ENCODE results near the gene PPP3CB. TPM values are rescaled to one million over a fixed set of nuclear protein-coding genes. Genes with fewer than 3 reads are reported as not detected.

PPP3CB gene
- total RNA-seq, 1 donor from 2014 or later: 56.4 TPM

- Mint-ChIP-seq H3K4me1 (ENCODE audit: low read depth) (peaks cover 6% of the 10 kb centered on the region), H3K36me3 (ENCODE audit: insufficient read depth) (peaks cover 4% of the 10 kb centered on the region), H3K4me3 (ENCODE audit: low read depth) (no peak overlapping the region), H3K9me3 (ENCODE audit: low read depth) (no peaks in the 10 kb centered on the region), H3K27me3 (no peaks in the 10 kb centered on the region), H3K27ac (no peak overlapping the region)
- no peak for DNase-seq (ENCODE audit: low spot score, unreplicated experiment)
- TF ChIP-seq, protein P1, sequence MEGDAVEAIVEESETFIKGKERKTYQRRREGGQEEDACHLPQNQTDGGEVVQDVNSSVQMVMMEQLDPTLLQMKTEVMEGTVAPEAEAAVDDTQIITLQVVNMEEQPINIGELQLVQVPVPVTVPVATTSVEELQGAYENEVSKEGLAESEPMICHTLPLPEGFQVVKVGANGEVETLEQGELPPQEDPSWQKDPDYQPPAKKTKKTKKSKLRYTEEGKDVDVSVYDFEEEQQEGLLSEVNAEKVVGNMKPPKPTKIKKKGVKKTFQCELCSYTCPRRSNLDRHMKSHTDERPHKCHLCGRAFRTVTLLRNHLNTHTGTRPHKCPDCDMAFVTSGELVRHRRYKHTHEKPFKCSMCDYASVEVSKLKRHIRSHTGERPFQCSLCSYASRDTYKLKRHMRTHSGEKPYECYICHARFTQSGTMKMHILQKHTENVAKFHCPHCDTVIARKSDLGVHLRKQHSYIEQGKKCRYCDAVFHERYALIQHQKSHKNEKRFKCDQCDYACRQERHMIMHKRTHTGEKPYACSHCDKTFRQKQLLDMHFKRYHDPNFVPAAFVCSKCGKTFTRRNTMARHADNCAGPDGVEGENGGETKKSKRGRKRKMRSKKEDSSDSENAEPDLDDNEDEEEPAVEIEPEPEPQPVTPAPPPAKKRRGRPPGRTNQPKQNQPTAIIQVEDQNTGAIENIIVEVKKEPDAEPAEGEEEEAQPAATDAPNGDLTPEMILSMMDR (IDR thresholded peaks at IDR 0.05; ENCODE audit: unreplicated experiment): no peak
Measured at GRCh38 chr10:73439605-73440312, 56.1 kb downstream of the PPP3CB start.

DNA sequence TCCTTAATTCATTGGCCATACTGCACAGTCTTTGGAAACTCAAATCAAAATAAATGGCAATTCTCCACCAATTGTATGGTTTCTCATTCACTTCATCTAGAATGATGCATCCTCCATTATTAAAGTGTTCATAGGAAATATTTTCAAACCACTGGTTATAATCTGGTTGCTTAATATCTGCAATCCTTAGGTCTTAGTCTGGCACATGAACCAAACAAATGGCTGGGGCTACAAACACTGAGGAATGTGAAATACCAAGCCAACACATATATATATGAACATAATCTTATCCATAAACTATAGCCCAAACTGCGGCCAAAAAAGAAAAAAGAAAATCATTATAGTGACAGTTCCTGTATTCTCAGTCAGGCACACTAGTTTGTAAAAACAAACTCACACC is 56.8 kb downstream of the PPP3CB start:
- Mint-ChIP-seq H3K4me3 (ENCODE audit: low read depth) (no peak overlapping the region), H3K27me3 (no peaks in the 10 kb centered on the region), H3K4me1 (ENCODE audit: low read depth) (peaks cover 6% of the 10 kb centered on the region), H3K9me3 (ENCODE audit: low read depth) (no peaks in the 10 kb centered on the region), H3K27ac (no peak overlapping the region), H3K36me3 (ENCODE audit: insufficient read depth) (peaks cover 2% of the 10 kb centered on the region)
- no peak for DNase-seq (ENCODE audit: low spot score, unreplicated experiment)
- TF ChIP-seq, protein P1 (IDR thresholded peaks at IDR 0.05; ENCODE audit: unreplicated experiment): no peak

- Mint-ChIP-seq H3K27me3 (no peaks in the 10 kb centered on the region), H3K4me3 (ENCODE audit: low read depth) (no peak within 1 kb of the TSS), H3K36me3 (ENCODE audit: insufficient read depth) (peaks cover 6% of the 10 kb centered on the region), H3K9me3 (ENCODE audit: low read depth) (no peaks in the 10 kb centered on the region), H3K4me1 (ENCODE audit: low read depth) (peaks cover 19% of the 10 kb centered on the region), H3K27ac (peak within 1 kb of the TSS; percentile 81)
- TF ChIP-seq, protein P1 (IDR thresholded peaks at IDR 0.05; ENCODE audit: unreplicated experiment): no peak
- no peak for DNase-seq (ENCODE audit: low spot score, unreplicated experiment)
Measured at GRCh38 chr10:73433538-73433867, 62.3 kb downstream of the PPP3CB start, which contains the start of gene MSS51. Gene MSS51, minus strand, starts transcription at chr10:73433561. Its CDS starts 5,277 bp downstream, at chr10:73428284.

GRCh38 chr10:73432646-73433537 is 62.9 kb downstream of the PPP3CB start:
- Mint-ChIP-seq H3K36me3 (ENCODE audit: insufficient read depth) (peaks cover 6% of the 10 kb centered on the region), H3K9me3 (ENCODE audit: low read depth) (no peaks in the 10 kb centered on the region), H3K4me1 (ENCODE audit: low read depth) (peaks cover 19% of the 10 kb centered on the region), H3K27ac (no peak overlapping the region), H3K4me3 (ENCODE audit: low read depth) (no peak overlapping the region), H3K27me3 (no peaks in the 10 kb centered on the region)
- TF ChIP-seq, protein P1 (IDR thresholded peaks at IDR 0.05; ENCODE audit: unreplicated experiment): no peak
- DNase-seq (ENCODE audit: low spot score, unreplicated experiment): no peak

DNA sequence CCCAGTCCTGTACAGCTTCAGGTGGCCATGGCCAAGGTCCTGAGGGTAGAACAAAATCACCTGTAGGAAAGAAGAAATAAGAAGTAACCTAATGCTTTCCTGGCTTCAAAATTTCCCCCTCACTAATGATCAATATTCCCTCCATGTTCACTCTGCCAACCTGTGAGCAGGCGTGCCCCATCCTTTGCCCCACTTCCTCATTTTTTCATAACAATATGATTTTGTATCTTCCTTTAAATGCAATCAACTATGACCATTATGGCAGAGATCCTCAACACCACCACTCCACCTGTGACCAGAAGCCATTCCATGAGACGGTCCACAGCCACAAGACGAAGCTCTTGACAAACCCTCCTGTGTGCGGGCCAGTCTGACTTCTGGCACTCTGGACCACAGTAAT is 69.5 kb downstream of the PPP3CB start:
- no peaks in the 10 kb centered on the region for H3K27me3 Mint-ChIP-seq
- TF ChIP-seq, protein P1 (IDR thresholded peaks at IDR 0.05; ENCODE audit: unreplicated experiment): no peak
- no peaks in the 10 kb centered on the region for H3K9me3 Mint-ChIP-seq (ENCODE audit: low read depth)
- H3K4me1 Mint-ChIP-seq (ENCODE audit: low read depth): no peaks in the 10 kb centered on the region
- no peak for DNase-seq (ENCODE audit: low spot score, unreplicated experiment)
- no peak overlapping the region for H3K27ac Mint-ChIP-seq
- peaks cover 30% of the 10 kb centered on the region for H3K36me3 Mint-ChIP-seq (ENCODE audit: insufficient read depth)
- H3K4me3 Mint-ChIP-seq (ENCODE audit: low read depth): no peak overlapping the region

All from progenitor cell of endocrine pancreas (in vitro differentiated cells).